Loucy (cell line): Measurements from ENCODE around the gene CCZ1.
"Not testable (repeated sequence)": the region's sequence is repeated elsewhere in the genome, so short reads cannot be mapped to it uniquely, and the experiment has no call there.

ENCODE experiments used
- EZH2phosphoT487 ChIP-seq: fragments of 200-600 bp; IDR thresholded peaks from 2 replicates; pipeline ENCODE4 v1.6.1; 2018; ENCODE audit warnings: antibody characterized with exemption, mild to moderate bottlenecking, moderate library complexity, borderline replicate concordance
- TF ChIP-seq, protein P1 (sequence below): fragments of 200-600 bp; sonication (generic); conservative IDR thresholded peaks from 2 replicates; pipeline ENCODE4 v1.5.1; 2014; ENCODE audit warnings: mild to moderate bottlenecking, antibody characterized with exemption, low read length

DNA sequence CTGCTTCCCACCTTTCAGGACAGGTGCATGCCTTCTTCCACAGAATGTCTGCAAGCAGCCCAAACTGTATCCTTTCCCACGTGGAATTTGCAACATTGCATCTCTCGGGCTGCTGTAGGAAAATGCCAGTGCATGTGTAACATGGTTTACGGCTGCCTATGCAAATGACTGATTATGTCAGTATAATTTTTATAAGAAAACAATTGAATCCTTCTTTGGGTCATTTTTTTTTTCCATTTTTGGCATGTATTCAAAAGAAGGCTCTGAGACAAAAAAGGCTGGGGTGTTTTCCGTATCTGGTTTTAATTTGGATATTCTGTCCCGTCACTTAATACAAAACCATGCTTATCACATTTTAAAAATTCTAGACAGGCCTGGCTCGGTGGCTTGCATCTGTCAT is 18.4 kb upstream of the CCZ1 start:
- TF ChIP-seq, protein P1, sequence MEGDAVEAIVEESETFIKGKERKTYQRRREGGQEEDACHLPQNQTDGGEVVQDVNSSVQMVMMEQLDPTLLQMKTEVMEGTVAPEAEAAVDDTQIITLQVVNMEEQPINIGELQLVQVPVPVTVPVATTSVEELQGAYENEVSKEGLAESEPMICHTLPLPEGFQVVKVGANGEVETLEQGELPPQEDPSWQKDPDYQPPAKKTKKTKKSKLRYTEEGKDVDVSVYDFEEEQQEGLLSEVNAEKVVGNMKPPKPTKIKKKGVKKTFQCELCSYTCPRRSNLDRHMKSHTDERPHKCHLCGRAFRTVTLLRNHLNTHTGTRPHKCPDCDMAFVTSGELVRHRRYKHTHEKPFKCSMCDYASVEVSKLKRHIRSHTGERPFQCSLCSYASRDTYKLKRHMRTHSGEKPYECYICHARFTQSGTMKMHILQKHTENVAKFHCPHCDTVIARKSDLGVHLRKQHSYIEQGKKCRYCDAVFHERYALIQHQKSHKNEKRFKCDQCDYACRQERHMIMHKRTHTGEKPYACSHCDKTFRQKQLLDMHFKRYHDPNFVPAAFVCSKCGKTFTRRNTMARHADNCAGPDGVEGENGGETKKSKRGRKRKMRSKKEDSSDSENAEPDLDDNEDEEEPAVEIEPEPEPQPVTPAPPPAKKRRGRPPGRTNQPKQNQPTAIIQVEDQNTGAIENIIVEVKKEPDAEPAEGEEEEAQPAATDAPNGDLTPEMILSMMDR = not testable (repeated sequence)
- TF ChIP-seq EZH2phosphoT487 = not testable (repeated sequence)
